ENCODE measurements around the gene CCT3. TPM values are rescaled to one million over a fixed set of nuclear protein-coding genes. Genes with fewer than 3 reads are reported as not detected.

The CCT3 gene
- total RNA-seq (100 to 1,000 TPM in 3 of 5 experiments, 10 to 100 TPM in 2; 78.0 to 282 (median 114) TPM), polyA plus RNA-seq (100 to 1,000 TPM; 203 to 265 TPM), total RNA-seq (123 reads per million, percentile 88 among the genes with 10 or more reads in this experiment)

DNA sequence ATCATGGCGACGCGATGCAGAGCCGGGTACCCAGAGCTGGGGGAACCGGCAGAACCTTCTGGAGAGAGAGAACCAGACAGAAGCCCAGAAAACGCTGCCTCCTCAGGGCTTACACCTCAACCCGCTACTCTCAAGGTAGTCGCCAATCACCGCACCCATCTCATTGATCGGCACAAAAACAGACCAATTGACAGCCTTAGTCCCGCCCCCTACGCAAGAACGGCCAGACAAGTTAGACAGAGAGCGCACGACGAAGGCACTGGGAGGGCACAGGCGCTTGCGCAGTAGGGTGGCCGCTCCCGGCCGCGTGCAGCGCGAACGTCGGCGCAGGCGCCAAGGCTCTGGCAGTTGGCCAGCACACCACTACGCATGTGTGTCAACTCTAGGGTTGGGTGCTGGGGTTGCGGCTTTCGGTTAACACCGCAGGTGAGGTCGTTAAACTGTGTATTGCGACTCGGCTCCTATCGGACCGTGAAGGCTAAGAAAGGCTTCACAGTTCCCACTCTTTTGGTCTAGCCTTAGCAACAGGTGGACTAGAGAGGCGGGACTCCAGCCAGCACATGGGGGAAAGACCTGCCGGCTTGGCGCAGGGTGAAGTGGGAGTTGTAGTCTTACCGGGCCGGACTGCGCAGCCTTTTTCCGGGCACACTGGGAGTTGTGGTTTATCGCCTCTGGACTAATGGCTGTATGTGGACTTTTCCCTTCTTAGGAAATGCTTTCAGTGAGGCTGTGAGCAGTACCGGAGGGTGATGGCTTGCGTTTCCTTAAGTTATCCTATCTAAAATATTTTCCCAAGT is at the start of gene CCT3, which contains the start of gene TSACC:
Gene CCT3 (minus strand): TSS at position 113 of the 797 bp plus-strand sequence. CDS start 108 bp downstream, at position 5.
Gene TSACC (plus strand): TSS at position 347 of the 797 bp plus-strand sequence. CDS start 1,232 bp downstream, outside the sequence.
- Histone ChIP-seq H3K27ac (ENCODE audit: low read depth, low read length) (peak within 1 kb of the TSS; percentile 76), H3K27me3 (ENCODE audit: control insufficient read depth in 2 of 2, insufficient read depth in 2 of 2, low read length in 2 of 2) (no peaks in the 10 kb centered on the region), H3K4me3 (ENCODE audit: low read length) (peak within 1 kb of the TSS; percentile 83), H3K4me1 (ENCODE audit: control insufficient read depth in 2 of 2, insufficient read depth in 2 of 2, low read length in 2 of 2) (peaks cover 11 to 17% of the 10 kb centered on the region in 2 donors), H3K9me3 (ENCODE audit: control insufficient read depth in 2 of 3, low read length in 3 of 3) (no peaks in the 10 kb centered on the region), H3K36me3 (ENCODE audit: control insufficient read depth in 2 of 3, insufficient read depth in 3 of 3, low read length in 3 of 3) (peaks cover 4 to 20% (median 13%) of the 10 kb centered on the region in 3 experiments)
- peaks cover 0 to 12% (median 0%) of the 10 kb centered on the region in 5 donors for H3K27me3 Mint-ChIP-seq
- H3K27ac Mint-ChIP-seq = peak within 1 kb of the TSS; percentile 97 to 99 (median 98)
- ChIA-PET POLR2A (interaction anchor here (0.6 to 1.3 kb wide), 3 partner anchors 34 to 57 kb away, joined by 3 read pairs; no protein-coding TSS in a partner anchor), CTCF (interaction anchor here (0.6 to 0.9 kb wide), 4 partner anchors 57 to 648 kb away, joined by 3 read pairs; no protein-coding TSS in a partner anchor)
- H3K9me3 Mint-ChIP-seq = no peaks in the 10 kb centered on the region
- H3K36me3 Mint-ChIP-seq = peaks cover 0 to 21% (median 9%) of the 10 kb centered on the region in 5 donors
- peak within 1 kb of the TSS; percentile 97 to 99 (median 99) for H3K4me3 Mint-ChIP-seq
- H3K4me1 Mint-ChIP-seq = peaks cover 16 to 49% (median 40%) of the 10 kb centered on the region in 7 donors
- intact Hi-C loops (cut with micrococcal nuclease) = loop anchor here (1.0 to 10.0 kb wide), 21 partner anchors 43 to 1730 kb away; partner anchors contain the start of genes ISG20L2 (in 2 of the 2), LAMTOR2 (in 2 of the 2), METTL25B (in 2 of the 2) and PMF1 (in 2 of the 2)
- ATAC-seq (peak; percentile 97), DNase-seq (peak; percentile 99 to 100 (median 100))

DNA sequence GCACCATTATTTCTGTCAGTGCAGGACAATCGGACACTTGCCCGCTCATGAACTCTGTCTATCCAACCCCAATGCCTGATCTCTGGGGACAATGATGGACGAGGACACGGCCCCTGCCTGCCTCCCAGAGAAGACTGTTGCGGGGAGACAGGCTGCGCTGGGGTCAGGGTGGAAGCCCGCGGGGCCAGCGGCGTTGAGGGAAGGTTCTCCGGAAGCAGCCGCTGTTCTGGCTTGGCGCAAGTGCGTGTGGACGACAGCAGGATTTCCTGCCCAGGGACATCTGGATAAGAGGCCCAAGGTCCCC is 49.7 kb upstream of the CCT3 start:
- H3K36me3 Mint-ChIP-seq = no peaks in the 10 kb centered on the region
- Histone ChIP-seq H3K9me3 (ENCODE audit: control insufficient read depth in 2 of 3, low read length in 3 of 3) (no peaks in the 10 kb centered on the region), H3K36me3 (ENCODE audit: control insufficient read depth in 2 of 3, insufficient read depth in 3 of 3, low read length in 3 of 3) (no peaks in the 10 kb centered on the region), H3K4me1 (ENCODE audit: control insufficient read depth in 2 of 2, insufficient read depth in 2 of 2, low read length in 2 of 2) (peaks cover 6 to 8% of the 10 kb centered on the region in 2 donors), H3K27ac (ENCODE audit: low read depth, low read length) (no peak overlapping the region), H3K27me3 (ENCODE audit: control insufficient read depth in 2 of 2, insufficient read depth in 2 of 2, low read length in 2 of 2) (peaks cover 0 to 3% of the 10 kb centered on the region in 2 donors), H3K4me3 (ENCODE audit: low read length) (no peak overlapping the region)
- H3K4me1 Mint-ChIP-seq = peaks cover 5 to 7% (median 6%) of the 10 kb centered on the region in 7 donors
- ATAC-seq (no peak), DNase-seq (no peak)
- H3K27me3 Mint-ChIP-seq = peaks cover 15 to 42% (median 26%) of the 10 kb centered on the region in 5 donors
- H3K9me3 Mint-ChIP-seq = no peaks in the 10 kb centered on the region
- intact Hi-C loops (cut with micrococcal nuclease) = loop anchor here in 1 of 2 donors (2.0 kb wide), 1 partner anchor 21 kb away; no protein-coding TSS in a partner anchor
- H3K4me3 Mint-ChIP-seq = no peak overlapping the region
- CTCF ChIA-PET = interaction anchor here (3.7 to 5.5 kb wide), 2 partner anchors 54 to 58 kb away, joined by 39 to 129 read pairs; no protein-coding TSS in a partner anchor
- H3K27ac Mint-ChIP-seq = no peak overlapping the region
- POLR2A ChIA-PET = no interaction called here

DNA sequence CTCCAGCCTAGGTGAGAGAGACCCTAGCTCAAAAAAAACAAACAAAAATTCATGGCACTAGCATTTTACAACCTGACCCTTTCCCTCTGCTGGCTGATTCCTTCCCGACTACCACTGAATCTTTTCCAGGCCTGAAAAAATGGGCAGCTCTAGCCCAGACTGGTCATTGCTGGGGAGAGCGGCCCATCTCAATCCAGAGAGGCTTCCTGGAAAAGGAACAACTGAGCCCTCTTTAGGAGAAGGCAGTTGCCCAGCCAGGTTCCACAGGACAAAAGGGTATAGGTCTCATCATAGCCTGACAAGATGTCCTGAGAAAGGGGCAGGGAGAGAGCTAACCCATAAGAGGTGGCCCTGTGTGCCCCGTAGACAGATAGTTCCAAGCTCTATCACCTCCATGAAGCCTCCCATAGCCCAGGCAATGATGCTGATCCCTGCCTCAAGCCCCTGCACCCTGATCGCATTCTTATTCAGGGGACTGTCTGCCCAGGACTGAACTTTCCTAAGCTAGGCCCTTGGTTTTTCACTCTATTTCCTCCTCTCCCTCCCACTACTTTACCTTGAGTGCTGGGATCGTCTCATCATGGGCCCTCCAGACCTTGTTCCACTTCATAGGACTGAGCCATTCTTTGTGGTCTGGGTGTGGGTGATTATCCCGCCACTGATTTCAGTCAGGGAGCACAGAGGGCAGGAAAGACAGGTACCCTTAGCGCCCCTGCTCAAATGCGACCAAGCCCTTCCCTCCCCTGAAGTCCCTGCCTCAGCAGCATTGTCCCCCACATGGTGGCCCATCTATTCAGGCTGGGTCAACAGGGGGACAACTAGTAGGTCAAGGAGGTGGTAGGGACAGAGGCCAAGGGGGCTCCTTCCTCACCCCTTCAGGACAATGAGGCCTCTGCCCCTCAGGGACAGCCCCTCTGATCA is 49.1 kb upstream of the CCT3 start:
- CTCF ChIA-PET = interaction anchor here (0.6 to 5.5 kb wide), 8 partner anchors 55 to 585 kb away, joined by 3 to 129 read pairs (median 18); no protein-coding TSS in a partner anchor
- ATAC-seq (no peak), DNase-seq (no peak)
- peak overlapping the region in 1 of 9 donors; percentile 12 for H3K27ac Mint-ChIP-seq
- no peak overlapping the region for H3K4me3 Mint-ChIP-seq
- Histone ChIP-seq H3K9me3 (ENCODE audit: control insufficient read depth in 2 of 3, low read length in 3 of 3) (no peaks in the 10 kb centered on the region), H3K4me1 (ENCODE audit: control insufficient read depth in 2 of 2, insufficient read depth in 2 of 2, low read length in 2 of 2) (peaks cover 6 to 8% of the 10 kb centered on the region in 2 donors), H3K4me3 (ENCODE audit: low read length) (no peak overlapping the region), H3K27me3 (ENCODE audit: control insufficient read depth in 2 of 2, insufficient read depth in 2 of 2, low read length in 2 of 2) (peaks cover 0 to 3% of the 10 kb centered on the region in 2 donors), H3K27ac (ENCODE audit: low read depth, low read length) (no peak overlapping the region), H3K36me3 (ENCODE audit: control insufficient read depth in 2 of 3, insufficient read depth in 3 of 3, low read length in 3 of 3) (no peaks in the 10 kb centered on the region)
- intact Hi-C loops (cut with micrococcal nuclease) = no loop called here
- no peaks in the 10 kb centered on the region for H3K36me3 Mint-ChIP-seq
- POLR2A ChIA-PET = interaction anchor here (1.0 to 2.3 kb wide), 2 partner anchors 54 to 59 kb away, joined by 4 to 17 read pairs; no protein-coding TSS in a partner anchor
- peaks cover 15 to 42% (median 26%) of the 10 kb centered on the region in 5 donors for H3K27me3 Mint-ChIP-seq
- H3K4me1 Mint-ChIP-seq = peaks cover 5 to 7% (median 6%) of the 10 kb centered on the region in 7 donors
- no peaks in the 10 kb centered on the region for H3K9me3 Mint-ChIP-seq

DNA sequence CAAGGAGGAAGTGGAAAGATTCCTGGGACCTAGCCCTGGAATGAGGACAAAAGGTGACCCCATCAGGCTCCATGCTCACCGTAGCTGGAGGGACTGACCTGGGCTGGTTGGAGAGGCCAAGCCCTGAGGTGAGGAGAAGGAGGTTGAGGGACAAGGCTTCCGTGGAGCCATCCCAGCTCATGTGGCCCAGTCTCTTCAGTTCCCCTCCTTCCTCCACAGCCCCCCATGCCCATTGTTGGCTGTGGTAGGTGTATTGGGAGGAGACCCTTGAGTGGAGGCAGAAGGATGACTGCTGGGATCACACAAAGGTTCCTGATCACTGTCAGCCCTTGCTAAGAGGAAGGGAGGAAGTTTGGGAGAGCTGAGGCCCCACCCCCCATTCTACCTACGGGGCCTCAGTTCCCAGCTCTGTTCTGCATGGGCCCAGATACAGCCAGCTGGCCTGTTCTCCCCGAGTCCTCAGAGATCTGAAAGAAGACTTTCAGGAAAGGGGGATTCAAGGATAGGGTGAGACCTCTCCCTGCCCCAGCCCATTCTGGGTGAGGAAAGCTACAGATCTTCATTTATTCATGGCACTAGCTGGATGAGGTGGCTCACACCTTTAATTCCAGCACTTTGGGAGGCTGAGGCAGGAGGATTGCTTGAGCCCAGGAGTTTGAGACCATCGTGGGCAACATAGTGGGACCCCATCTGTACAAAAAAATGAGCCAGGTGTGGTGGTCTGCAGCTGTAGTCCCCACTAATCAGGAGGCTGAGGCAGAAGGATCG is 48.2 kb upstream of the CCT3 start:
- H3K4me3 Mint-ChIP-seq = no peak overlapping the region
- H3K9me3 Mint-ChIP-seq = no peaks in the 10 kb centered on the region
- H3K36me3 Mint-ChIP-seq = no peaks in the 10 kb centered on the region
- peaks cover 0 to 3% of the 10 kb centered on the region in 2 donors for H3K27me3 ChIP-seq (ENCODE audit: control insufficient read depth in 2 of 2, insufficient read depth in 2 of 2, low read length in 2 of 2)
- no peaks in the 10 kb centered on the region for H3K36me3 ChIP-seq (ENCODE audit: control insufficient read depth in 2 of 3, insufficient read depth in 3 of 3, low read length in 3 of 3)
- DNase-seq (no peak), ATAC-seq (no peak)
- intact Hi-C loops (cut with micrococcal nuclease) = no loop called here
- H3K27ac Mint-ChIP-seq = peak overlapping the region in 2 of 9 donors; percentile 3 to 12
- peaks cover 5 to 7% (median 6%) of the 10 kb centered on the region in 7 donors for H3K4me1 Mint-ChIP-seq
- ChIA-PET CTCF (interaction anchor here (0.6 to 5.5 kb wide), 39 partner anchors 11 to 1780 kb away, joined by 3 to 129 read pairs (median 4); partner anchors contain the start of genes NAXE and SMG5), POLR2A (interaction anchor here (0.6 to 2.3 kb wide), 6 partner anchors 55 to 216 kb away, joined by 3 to 17 read pairs (median 4); no protein-coding TSS in a partner anchor)
- H3K27ac ChIP-seq (ENCODE audit: low read depth, low read length) = no peak overlapping the region
- H3K9me3 ChIP-seq (ENCODE audit: control insufficient read depth in 2 of 3, low read length in 3 of 3) = no peaks in the 10 kb centered on the region
- H3K4me1 ChIP-seq (ENCODE audit: control insufficient read depth in 2 of 2, insufficient read depth in 2 of 2, low read length in 2 of 2) = peaks cover 6 to 8% of the 10 kb centered on the region in 2 donors
- no peak overlapping the region for H3K4me3 ChIP-seq (ENCODE audit: low read length)
- peaks cover 15 to 42% (median 26%) of the 10 kb centered on the region in 5 donors for H3K27me3 Mint-ChIP-seq

DNA sequence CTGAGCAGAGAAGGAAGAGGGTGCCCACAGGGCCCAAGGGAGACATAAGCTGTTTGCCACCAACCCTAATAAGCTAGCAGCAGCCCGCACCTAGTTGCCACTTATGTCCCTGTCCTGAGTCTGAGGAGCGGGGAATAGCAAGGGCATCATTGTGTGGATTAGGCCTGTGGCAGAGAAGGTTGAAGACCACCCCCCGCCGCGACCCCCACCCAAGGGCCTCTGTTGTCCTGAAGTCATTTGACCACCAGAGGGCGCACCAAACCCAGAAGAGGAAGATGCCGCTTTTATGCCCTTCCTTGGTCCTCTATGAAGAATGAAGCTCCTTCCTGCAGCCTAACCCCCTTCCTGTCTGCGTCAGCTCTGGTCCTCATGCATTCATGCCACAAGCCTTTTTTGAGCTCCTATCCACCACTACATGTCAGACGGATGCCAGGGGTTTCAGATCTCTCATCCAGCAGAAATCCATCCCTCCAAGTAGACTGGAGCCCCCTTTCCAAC is 47.5 kb upstream of the CCT3 start:
- Histone ChIP-seq H3K4me3 (ENCODE audit: low read length) (no peak overlapping the region), H3K36me3 (ENCODE audit: control insufficient read depth in 2 of 3, insufficient read depth in 3 of 3, low read length in 3 of 3) (no peaks in the 10 kb centered on the region), H3K9me3 (ENCODE audit: control insufficient read depth in 2 of 3, low read length in 3 of 3) (no peaks in the 10 kb centered on the region), H3K4me1 (ENCODE audit: control insufficient read depth in 2 of 2, insufficient read depth in 2 of 2, low read length in 2 of 2) (peaks cover 6 to 8% of the 10 kb centered on the region in 2 donors), H3K27me3 (ENCODE audit: control insufficient read depth in 2 of 2, insufficient read depth in 2 of 2, low read length in 2 of 2) (peaks cover 0 to 3% of the 10 kb centered on the region in 2 donors), H3K27ac (ENCODE audit: low read depth, low read length) (no peak overlapping the region)
- Mint-ChIP-seq H3K27ac (peak overlapping the region in 4 of 9 donors; percentile 3 to 22 (median 10)), H3K4me1 (peaks cover 5 to 7% (median 6%) of the 10 kb centered on the region in 7 donors), H3K9me3 (no peaks in the 10 kb centered on the region), H3K4me3 (peak overlapping the region in 1 of 10 donors; percentile 42), H3K36me3 (no peaks in the 10 kb centered on the region), H3K27me3 (peaks cover 15 to 41% (median 22%) of the 10 kb centered on the region in 5 donors)
- DNase-seq (peak; percentile 61 to 83 (median 79)), ATAC-seq (peak; percentile 85)
- intact Hi-C loops (cut with micrococcal nuclease) = loop anchor here (1.0 to 2.0 kb wide), 6 partner anchors 33 to 240 kb away; no protein-coding TSS in a partner anchor
- CTCF ChIA-PET = interaction anchor here (0.6 to 5.5 kb wide), 39 partner anchors 10 to 1779 kb away, joined by 3 to 129 read pairs (median 4); partner anchors contain the start of genes NAXE and SMG5
- POLR2A ChIA-PET = interaction anchor here (0.6 to 2.3 kb wide), 6 partner anchors 48 to 217 kb away, joined by 3 to 17 read pairs (median 4); partner anchors contain the start of gene CCT3

All from naive thymus-derived CD4-positive, alpha-beta T cell (primary cell).